Sigmoid colon (tissue), 7 donors: ENCODE results near the gene DGCR2. TPM values are rescaled to one million over a fixed set of nuclear protein-coding genes. Genes with fewer than 3 reads are reported as not detected.
"Not testable (repeated sequence)": the region's sequence is repeated elsewhere in the genome, so short reads cannot be mapped to it uniquely, and the experiment has no call there.

Experiments used
- DNase-seq: peaks from one replicate; pipeline ENCODE4 v3.0.0-alpha.2; 2019
- H3K27ac ChIP-seq, 4 donors: fragments of 200-600 bp; sonication (generic); one replicate each; pipeline ENCODE4 v1.5.1; 2016 to 2019; ENCODE audit warnings: mild to moderate bottlenecking in 1 of 4
- H3K27me3 ChIP-seq, 3 donors: fragments of 200-600 bp; sonication (generic); one replicate each; pipeline ENCODE4 v1.5.1; 2019; ENCODE audit warnings: mild to moderate bottlenecking in 1 of 3
- H3K36me3 ChIP-seq, 4 donors: fragments of 200-600 bp; sonication (generic); one replicate each; pipeline ENCODE4 v1.5.1; 2016 to 2019
- H3K4me1 ChIP-seq, 4 donors: fragments of 200-600 bp; sonication (generic); one replicate each; pipeline ENCODE4 v1.5.1; 2017 to 2019
- H3K4me3 ChIP-seq, 4 donors: fragments of 200-600 bp; sonication (generic); one replicate each; pipeline ENCODE4 v1.5.1; 2017 to 2019; ENCODE audit warnings: mild to moderate bottlenecking in 2 of 4, moderate library complexity in 1 of 4
- H3K9me3 ChIP-seq, 4 donors: fragments of 200-600 bp in 3 of 4; sonication (generic) in 3 of 4; one replicate each; pipeline versions ENCODE4 v1.5.1 to v1.6.1; 2013 to 2019
- CTCF ChIP-seq, 4 experiments: fragments of 450-650 bp in 3 of 4; fragments of 200-600 bp in 1 of 4; IDR thresholded peaks; one replicate each; pipeline ENCODE4 v1.5.1; 2016 to 2019; ENCODE audit warnings: antibody characterized with exemption in 4 of 4, mild to moderate bottlenecking in 3 of 4, moderate library complexity in 2 of 4
- EP300 ChIP-seq, 4 donors: sonication (generic); formaldehyde crosslinking; IDR thresholded peaks; one replicate each; pipeline ENCODE4 v1.6.1; 2017; ENCODE audit warnings: antibody characterized with exemption in 4 of 4
- POLR2A ChIP-seq, 2 donors: fragments of 450-650 bp; IDR thresholded peaks; one replicate each; pipeline ENCODE4 v1.6.1; 2016; ENCODE audit warnings: antibody characterized with exemption in 2 of 2, mild to moderate bottlenecking in 2 of 2, moderate library complexity in 2 of 2
- POLR2AphosphoS5 ChIP-seq, 4 donors: sonication (generic); formaldehyde crosslinking; IDR thresholded peaks; one replicate each; pipeline ENCODE4 v1.6.1; 2017; ENCODE audit warnings: antibody characterized with exemption in 4 of 4
- WGBS, 2 donors: extraction: QIAGEN DNeasy Blood & Tissue Kit; methylation state at CpG; one replicate each; pipeline ENCODE4 v1.1.7; 2013; 5-methylcytosine and 5-hydroxymethylcytosine counted together
- intact Hi-C: fragments of 100-400 bp; cut with DNase I; formaldehyde crosslinking; loops from one replicate; pipeline ENCODE4 v1.15.1; 2023
- polyA plus RNA-seq, 3 donors: library from polyadenylated mRNA; stranded (reverse); fragments of 200-250 nt; gene quantifications; one replicate each; pipeline ENCODE4 v1.2.3, GENCODE V29; 2013
- total RNA-seq, 4 donors: library from RNA; depleted of rRNA; stranded (reverse); fragments of >200 nt; gene quantifications; one replicate each; pipeline ENCODE4 v1.1.0, GENCODE V29; 2016
- donor health status: healthy with polysubstance abuse.
- donor health status: Bipolar disorder and iron deficiency.
- donor health status: healthy.

The DGCR2 gene
- total and polyA plus RNA-seq, 7 donors = 7.2 to 68.7 (median 31.5) TPM

- DNase-seq = peak; percentile 51
- H3K27ac ChIP-seq = no peak overlapping the region
- no peak overlapping the region for H3K4me3 ChIP-seq
- WGBS, 2 donors = 82 to 94% methylated on average over 17 of the region's 17 CpGs
- H3K9me3 ChIP-seq = no peaks in the 10 kb centered on the region
- intact Hi-C loops = no loop called here
- no peaks in the 10 kb centered on the region for H3K27me3 ChIP-seq
- H3K4me1 ChIP-seq = no peaks in the 10 kb centered on the region
- peaks cover 26 to 54% (median 42%) of the 10 kb centered on the region in 4 donors for H3K36me3 ChIP-seq
- no peak for TF ChIP-seq POLR2AphosphoS5 (IDR thresholded peaks at IDR 0.05)
- no peak for TF ChIP-seq EP300 (IDR thresholded peaks at IDR 0.05)
- no peak for TF ChIP-seq CTCF (IDR thresholded peaks at IDR 0.05)
- TF ChIP-seq POLR2A (IDR thresholded peaks at IDR 0.05) = no peak
Measured at GRCh38 chr22:19037282-19038163, 84.7 kb downstream of the DGCR2 start.

GRCh38 chr22:19036523-19037273, 85.5 kb downstream of the DGCR2 start:
- TF ChIP-seq POLR2AphosphoS5 (IDR thresholded peaks at IDR 0.05) = no peak
- no peak for TF ChIP-seq CTCF (IDR thresholded peaks at IDR 0.05)
- TF ChIP-seq EP300 (IDR thresholded peaks at IDR 0.05) = no peak
- TF ChIP-seq POLR2A (IDR thresholded peaks at IDR 0.05) = no peak
- intact Hi-C loops = no loop called here
- H3K9me3 ChIP-seq = no peaks in the 10 kb centered on the region
- H3K27ac ChIP-seq = no peak overlapping the region
- DNase-seq = no peak
- peaks cover 20 to 45% (median 34%) of the 10 kb centered on the region in 4 donors for H3K36me3 ChIP-seq
- H3K27me3 ChIP-seq = no peaks in the 10 kb centered on the region
- WGBS, 2 donors = 84 to 89% methylated on average over 17 of the region's 17 CpGs
- H3K4me1 ChIP-seq = no peaks in the 10 kb centered on the region
- H3K4me3 ChIP-seq = no peak overlapping the region

- Histone ChIP-seq H3K9me3 (no peaks in the 10 kb centered on the region), H3K4me1 (no peaks in the 10 kb centered on the region), H3K36me3 (peaks cover 15 to 40% (median 29%) of the 10 kb centered on the region in 4 donors), H3K27me3 (peaks cover 0 to 4% (median 0%) of the 10 kb centered on the region in 3 donors), H3K27ac (no peak overlapping the region), H3K4me3 (no peak overlapping the region)
- TF ChIP-seq CTCF (IDR thresholded peaks at IDR 0.05) (no peak), POLR2AphosphoS5 (IDR thresholded peaks at IDR 0.05) (no peak)
- DNase-seq = no peak
- intact Hi-C loops = no loop called here
- 84 to 87% methylated on average over 4 of the region's 4 CpGs for WGBS, 2 donors
Measured at GRCh38 chr22:19036229-19036522, 86.0 kb downstream of the DGCR2 start.

GRCh38 chr22:19035474-19036228, 86.6 kb downstream of the DGCR2 start:
- H3K9me3 ChIP-seq = no peaks in the 10 kb centered on the region
- H3K4me3 ChIP-seq = no peak overlapping the region
- peaks cover 10 to 35% (median 24%) of the 10 kb centered on the region in 4 donors for H3K36me3 ChIP-seq
- no peak overlapping the region for H3K27ac ChIP-seq
- WGBS, 2 donors = 32 to 53% methylated on average over 14 of the region's 14 CpGs
- no peaks in the 10 kb centered on the region for H3K4me1 ChIP-seq
- no peak for TF ChIP-seq POLR2A (IDR thresholded peaks at IDR 0.05)
- TF ChIP-seq CTCF (IDR thresholded peaks at IDR 0.05) = no peak
- TF ChIP-seq POLR2AphosphoS5 (IDR thresholded peaks at IDR 0.05) = no peak
- TF ChIP-seq EP300 (IDR thresholded peaks at IDR 0.05) = no peak
- intact Hi-C loops = no loop called here
- H3K27me3 ChIP-seq = peaks cover 0 to 7% (median 0%) of the 10 kb centered on the region in 3 donors
- no peak for DNase-seq

- H3K9me3 ChIP-seq, H3K4me1 ChIP-seq, DNase-seq, intact Hi-C loops, H3K4me3 ChIP-seq, H3K27ac ChIP-seq: not testable (repeated sequence)
- whole genome bisulfite sequencing, 2 donors = 33 to 47% methylated on average over 6 of the region's 6 CpGs
- peaks cover 0 to 12% (median 3%) of the 10 kb centered on the region in 3 donors for H3K27me3 ChIP-seq
- H3K36me3 ChIP-seq = peaks cover 4 to 29% (median 19%) of the 10 kb centered on the region in 4 donors
Measured at GRCh38 chr22:19035126-19035473, 87.1 kb downstream of the DGCR2 start.

- H3K27ac ChIP-seq, DNase-seq, H3K4me1 ChIP-seq, H3K4me3 ChIP-seq, H3K9me3 ChIP-seq, intact Hi-C loops: not testable (repeated sequence)
- H3K36me3 ChIP-seq = peaks cover under 1 to 26% (median 15%) of the 10 kb centered on the region in 4 donors
- peaks cover 0 to 12% (median 3%) of the 10 kb centered on the region in 3 donors for H3K27me3 ChIP-seq
- WGBS, 2 donors = 50 to 68% methylated on average over 9 to 11 of the region's 12 CpGs
Measured at GRCh38 chr22:19034724-19035120, 87.5 kb downstream of the DGCR2 start.

- H3K27ac ChIP-seq, H3K9me3 ChIP-seq, intact Hi-C loops, H3K4me1 ChIP-seq, DNase-seq, H3K4me3 ChIP-seq: not testable (repeated sequence)
- Histone ChIP-seq H3K36me3 (peaks cover 0 to 20% (median 11%) of the 10 kb centered on the region in 4 donors), H3K27me3 (peaks cover 3 to 17% (median 7%) of the 10 kb centered on the region in 3 donors)
- WGBS, 2 donors = 71 to 86% methylated on average over 5 of the region's 6 CpGs
Measured at GRCh38 chr22:19034031-19034723, 88.0 kb downstream of the DGCR2 start.
